GM19467 (cell line): ENCODE data around the gene HEPH.
"Not testable (repeated sequence)": the region's sequence is repeated elsewhere in the genome, so short reads cannot be mapped to it uniquely, and the experiment has no call there.

ENCODE experiments used
- ATAC-seq: cut with Tn5 transposase; IDR thresholded peaks from one replicate; pipeline ENCODE4 v1.9.1; 2021; ENCODE audit warnings: mild to moderate bottlenecking, moderate library complexity; ENCODE audit not compliant: unreplicated experiment

Gene HEPH

GRCh38 chrX:66163849-66164411, at the start of gene HEPH:
Gene HEPH (plus strand): TSS chrX:66164247. CDS start chrX:66170571, 6,324 bp downstream.
- ATAC-seq: no peak

GRCh38 chrX:66118722-66119121, 45.3 kb upstream of the HEPH start:
- not testable (repeated sequence) for ATAC-seq

- ATAC-seq: not testable (repeated sequence)
Measured at GRCh38 chrX:66121354-66121753, 42.7 kb upstream of the HEPH start.

- ATAC-seq: no peak
Measured at GRCh38 chrX:66126662-66127061, 37.4 kb upstream of the HEPH start.

- ATAC-seq: no peak
Measured at GRCh38 chrX:66130469-66130868, 33.6 kb upstream of the HEPH start.

GRCh38 chrX:66135284-66135683, 28.8 kb upstream of the HEPH start:
- ATAC-seq: not testable (repeated sequence)

GRCh38 chrX:66142351-66142750, 21.7 kb upstream of the HEPH start:
- no peak for ATAC-seq

GRCh38 chrX:66144258-66144657, 19.8 kb upstream of the HEPH start:
- no peak for ATAC-seq

- ATAC-seq: no peak
Measured at GRCh38 chrX:66149519-66149918, 14.5 kb upstream of the HEPH start.

GRCh38 chrX:66150163-66150562, 13.9 kb upstream of the HEPH start:
- ATAC-seq: no peak

- no peak for ATAC-seq
Measured at GRCh38 chrX:66162331-66162822, 1.7 kb upstream of the HEPH start.

- no peak for ATAC-seq
Measured at GRCh38 chrX:66163447-66163846, 600 bp upstream of the HEPH start.

- ATAC-seq: no peak
Measured at GRCh38 chrX:66164470-66164869, 423 bp downstream of the HEPH start.

- ATAC-seq: no peak
Measured at GRCh38 chrX:66164931-66165330, 884 bp downstream of the HEPH start.

GRCh38 chrX:66166671-66167070, 2.6 kb downstream of the HEPH start:
- no peak for ATAC-seq

- no peak for ATAC-seq
Measured at GRCh38 chrX:66167431-66167830, 3.4 kb downstream of the HEPH start.

GRCh38 chrX:66176134-66176533, 12.1 kb downstream of the HEPH start:
- no peak for ATAC-seq

GRCh38 chrX:66191563-66191962, 27.5 kb downstream of the HEPH start:
- no peak for ATAC-seq

- ATAC-seq: no peak
Measured at GRCh38 chrX:66193821-66194220, 29.8 kb downstream of the HEPH start.

GRCh38 chrX:66200050-66200664, 36.1 kb downstream of the HEPH start:
- peak; percentile 65 for ATAC-seq

- ATAC-seq: no peak
Measured at GRCh38 chrX:66200855-66201795, 37.1 kb downstream of the HEPH start.

- ATAC-seq: no peak
Measured at GRCh38 chrX:66203114-66203513, 39.1 kb downstream of the HEPH start.
